ENCODE data around the gene SLC16A8. TPM values are rescaled to one million over a fixed set of nuclear protein-coding genes. Genes with fewer than 3 reads are reported as not detected.
"Not testable (repeated sequence)": the region's sequence is repeated elsewhere in the genome, so short reads cannot be mapped to it uniquely, and the experiment has no call there.

The SLC16A8 gene
- not detected for total RNA-seq
- long read RNA-seq: 0 reads

- no peak for DNase-seq (ENCODE audit: low spot score)
These were observed at the start of gene SLC16A8 for GRCh38 chr22:38083931-38084631. SLC16A8 (minus strand) TSS chr22:38084184; CDS start chr22:38082873, 1,311 bp downstream.

- DNase-seq (ENCODE audit: low spot score): peak; percentile 80
These were observed 49.3 kb upstream of the SLC16A8 start for GRCh38 chr22:38133331-38133730.

GRCh38 chr22:38132794-38133193 lies 48.8 kb upstream of the SLC16A8 start:
- DNase-seq (ENCODE audit: low spot score): peak; percentile 87

DNA sequence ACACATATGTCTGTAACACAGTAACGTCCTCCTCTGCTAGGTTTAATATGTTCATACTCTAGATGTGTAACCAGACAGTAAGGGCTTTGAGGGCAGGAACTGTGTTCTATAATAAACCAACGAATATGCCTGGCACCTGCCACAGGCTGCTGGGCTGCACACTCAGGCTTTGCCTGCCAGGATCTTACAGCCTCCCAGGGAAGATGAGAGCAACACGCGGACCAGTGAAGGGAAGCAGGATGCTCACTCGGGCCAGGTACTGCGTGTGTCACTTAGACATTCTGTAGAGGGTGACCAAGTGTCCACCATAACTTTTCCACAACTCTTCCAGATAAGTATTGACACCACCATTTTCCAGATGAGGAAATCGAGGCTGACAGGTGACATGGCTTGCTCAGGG lies 48.2 kb upstream of the SLC16A8 start:
- DNase-seq (ENCODE audit: low spot score): peak; percentile 81

DNA sequence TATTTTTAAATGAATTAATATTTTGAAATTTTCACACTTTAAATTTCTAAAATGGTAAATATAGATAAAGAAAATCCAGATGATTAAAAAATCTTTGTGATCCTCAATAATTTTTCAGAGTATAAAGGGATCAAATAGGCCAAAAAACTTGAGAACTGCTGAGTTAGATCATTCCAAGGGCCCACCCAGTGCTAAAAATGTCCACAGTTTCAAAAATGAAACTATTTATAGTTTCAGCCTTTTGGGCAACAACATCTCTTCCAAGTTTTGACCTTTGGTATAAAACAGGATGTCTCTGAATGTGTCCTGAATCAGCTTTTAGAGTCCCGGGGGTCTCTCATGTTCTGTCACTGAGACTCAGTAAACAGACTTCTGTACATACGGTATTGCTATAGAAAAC lies 47.4 kb upstream of the SLC16A8 start:
- no peak for DNase-seq (ENCODE audit: low spot score)

GRCh38 chr22:38129856-38130255 lies 45.9 kb upstream of the SLC16A8 start:
- no peak for DNase-seq (ENCODE audit: low spot score)

- no peak for DNase-seq (ENCODE audit: low spot score)
These were observed 45.0 kb upstream of the SLC16A8 start for GRCh38 chr22:38129021-38129420.

DNA sequence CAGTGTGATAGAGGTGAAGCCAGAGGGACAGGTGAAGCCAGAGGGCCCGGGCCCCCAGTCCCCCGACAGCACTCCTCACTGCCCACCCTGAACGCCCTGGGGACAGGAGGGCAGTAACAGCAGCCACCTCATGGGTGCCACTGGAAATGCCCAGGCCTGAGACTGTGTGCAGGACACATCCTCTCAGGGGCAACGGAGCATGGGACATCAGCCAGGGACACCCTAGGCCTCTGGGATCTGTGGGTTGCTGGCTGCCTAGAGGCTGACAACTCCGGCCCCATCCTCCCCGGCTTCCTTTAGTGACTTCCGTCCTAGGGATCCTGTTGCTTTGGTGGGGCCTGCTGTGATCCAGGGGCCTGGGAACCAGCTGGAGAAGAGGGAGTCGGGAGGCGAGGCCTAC lies 43.9 kb upstream of the SLC16A8 start:
- no peak for DNase-seq (ENCODE audit: low spot score)

- DNase-seq (ENCODE audit: low spot score): no peak
These were observed 43.1 kb upstream of the SLC16A8 start for GRCh38 chr22:38126928-38127668.

DNA sequence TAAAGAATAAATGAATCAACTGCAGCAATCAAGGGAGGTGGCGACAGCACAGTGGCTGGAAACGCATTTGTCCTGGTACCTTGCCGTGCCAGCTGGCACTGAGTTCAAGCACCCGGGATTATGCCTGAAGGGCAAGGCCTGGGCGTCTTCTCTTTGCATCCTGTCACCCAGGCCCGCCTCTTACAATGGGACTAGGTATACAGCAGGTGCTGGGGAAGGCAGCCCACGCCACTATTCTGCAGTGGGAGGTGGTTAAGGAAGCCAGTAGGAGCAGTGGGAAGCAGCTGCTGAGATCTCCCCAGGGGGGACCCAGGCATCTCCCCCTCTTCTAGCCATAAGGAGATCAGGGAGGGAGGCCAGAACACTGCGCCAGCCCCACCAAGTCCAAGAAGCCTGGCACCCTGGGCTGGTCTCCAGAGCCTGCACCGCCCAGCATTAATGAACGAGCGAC lies 41.8 kb upstream of the SLC16A8 start:
- no peak for DNase-seq (ENCODE audit: low spot score)

DNA sequence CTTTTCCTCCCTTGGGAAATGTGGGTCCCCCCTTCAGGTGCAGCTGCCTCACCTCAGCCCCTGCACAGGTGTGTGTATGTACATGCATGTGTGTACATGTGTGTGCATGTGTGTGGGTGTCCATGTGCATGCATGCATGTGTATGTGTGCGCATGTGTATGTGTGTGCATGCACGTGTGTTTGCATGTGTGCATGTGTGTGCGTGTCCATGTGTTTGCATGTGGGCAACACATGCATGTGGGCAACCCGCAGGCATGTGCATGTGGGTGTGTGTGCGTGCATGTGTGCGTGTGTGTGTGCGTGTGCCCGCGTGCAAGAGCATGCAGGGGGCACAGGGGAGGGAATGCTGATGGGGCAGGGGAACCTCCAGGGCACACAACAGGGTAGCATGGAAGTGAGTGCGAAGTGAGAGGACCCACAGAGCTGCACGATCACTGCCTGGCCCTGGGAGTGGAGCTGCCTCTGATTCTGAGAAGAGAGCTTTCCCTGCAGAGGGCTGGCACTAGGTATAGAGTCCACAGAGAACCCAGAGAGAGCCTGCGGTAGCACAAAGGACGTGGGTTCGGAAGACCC lies 41.1 kb upstream of the SLC16A8 start:
- DNase-seq (ENCODE audit: low spot score): no peak

- no peak for DNase-seq (ENCODE audit: low spot score)
These were observed 40.4 kb upstream of the SLC16A8 start for GRCh38 chr22:38124236-38124974.

GRCh38 chr22:38122616-38123015 lies 38.6 kb upstream of the SLC16A8 start:
- DNase-seq (ENCODE audit: low spot score): no peak

GRCh38 chr22:38120359-38121110 lies 36.6 kb upstream of the SLC16A8 start:
- no peak for DNase-seq (ENCODE audit: low spot score)

DNA sequence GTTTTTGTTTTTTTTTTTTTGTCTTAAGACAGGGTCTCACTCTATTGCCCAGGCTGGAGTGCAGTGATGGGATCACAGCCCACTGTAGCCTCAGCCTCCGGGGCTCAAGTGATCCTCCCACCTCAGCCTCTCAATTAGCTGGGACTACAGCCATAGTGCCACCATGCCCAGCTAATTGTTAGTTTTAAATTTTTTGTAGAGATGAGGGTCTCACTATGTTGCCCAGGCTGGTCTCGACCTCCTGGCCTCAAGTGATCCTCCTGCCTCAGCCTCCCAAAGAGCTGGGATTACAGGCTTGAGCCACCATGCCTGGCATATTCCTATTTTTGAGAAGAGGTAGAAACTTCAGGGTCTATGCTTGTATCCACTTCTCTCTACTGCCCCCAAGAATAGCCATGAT lies 34.8 kb upstream of the SLC16A8 start:
- not testable (repeated sequence) for DNase-seq (ENCODE audit: low spot score)

DNA sequence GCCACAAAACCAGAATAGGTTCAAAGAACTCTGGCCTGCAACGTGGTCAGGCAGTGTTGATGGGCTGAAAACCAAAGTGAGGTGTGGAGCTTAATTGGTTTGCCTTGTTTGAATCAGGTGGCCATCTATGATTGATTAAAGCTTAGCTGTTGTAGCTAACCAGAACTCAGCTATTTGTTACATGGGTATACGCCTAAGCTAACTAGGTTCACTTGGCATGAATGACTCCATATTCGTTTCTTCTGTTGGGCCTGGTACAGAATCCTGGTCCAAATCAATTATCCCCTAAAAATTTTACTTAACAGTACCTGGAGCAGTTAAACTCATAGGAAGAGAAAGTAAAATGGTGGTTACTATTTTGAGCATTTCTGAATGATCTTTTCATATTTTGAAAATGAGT lies 34.2 kb upstream of the SLC16A8 start:
- no peak for DNase-seq (ENCODE audit: low spot score)

DNA sequence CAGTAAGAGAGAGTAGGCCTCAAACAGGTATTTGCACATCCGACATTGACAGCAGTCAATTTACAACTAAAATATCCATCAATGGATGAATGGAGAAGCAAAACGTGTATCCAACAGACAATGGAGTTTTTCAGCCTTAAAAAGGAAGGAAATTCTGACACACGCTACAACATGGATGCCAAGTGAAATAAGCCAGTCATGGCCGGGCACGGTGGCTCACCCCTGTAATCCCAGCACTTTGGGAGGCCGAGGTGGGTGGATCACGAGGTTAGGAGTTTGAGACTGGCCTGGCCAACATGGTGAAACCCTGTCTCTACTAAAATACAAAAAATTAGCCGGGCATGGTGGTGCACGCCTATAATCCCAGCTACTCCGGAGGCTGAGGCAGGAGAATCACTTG lies 33.6 kb upstream of the SLC16A8 start:
- not testable (repeated sequence) for DNase-seq (ENCODE audit: low spot score)

- no peak for DNase-seq (ENCODE audit: low spot score)
These were observed 31.6 kb upstream of the SLC16A8 start for GRCh38 chr22:38115423-38116205.

- DNase-seq (ENCODE audit: low spot score): peak; percentile 94
These were observed 30.8 kb upstream of the SLC16A8 start for GRCh38 chr22:38114484-38115398.
